ENCODE results near the gene DACH1. TPM values are rescaled to one million over a fixed set of nuclear protein-coding genes. Genes with fewer than 3 reads are reported as not detected.

The DACH1 gene
- total and polyA plus RNA-seq, 2 of the 8 experiments (the other 6 are each of a cell fraction or from before 2014, with no cell fraction given) = 0.12 to 0.67 TPM

DNA sequence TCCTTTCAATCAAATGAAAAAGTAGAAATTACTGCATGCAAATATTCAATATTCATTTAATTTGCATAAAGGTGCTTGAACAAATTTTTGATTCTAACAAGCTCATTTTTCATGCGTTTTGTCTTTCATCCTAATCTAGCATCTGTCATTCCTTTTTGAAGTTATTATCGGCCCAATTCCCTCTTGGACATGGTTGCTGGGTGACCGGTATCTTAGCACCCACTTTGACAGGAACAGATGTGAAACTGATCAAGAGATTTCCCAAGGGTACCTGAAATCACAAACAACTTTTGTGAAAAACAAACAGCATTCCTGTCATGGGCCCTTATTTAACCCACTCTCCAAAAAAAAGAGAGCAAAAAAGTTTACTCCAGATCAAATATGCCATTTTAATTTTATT, 13.3 kb downstream of the DACH1 start:
- no peak overlapping the region for H2BK12ac ChIP-seq (ENCODE audit: low read depth, low read length)
- H3K27ac ChIP-seq (ENCODE audit: low read depth, low read length) = no peak overlapping the region
- no peak overlapping the region for H4K8ac ChIP-seq (ENCODE audit: extremely low read depth, insufficient read depth, low read length)
- no peak overlapping the region for H3K4ac ChIP-seq (replicated peaks; ENCODE audit: insufficient read length, low read depth, low read length)
- no peak overlapping the region for H2AFZ ChIP-seq (ENCODE audit: low read length)
- no peak overlapping the region for H2BK20ac ChIP-seq (ENCODE audit: low read length)
- no peak overlapping the region for H2BK120ac ChIP-seq (replicated peaks; ENCODE audit: low read depth, low read length)
- H3K79me2 ChIP-seq (ENCODE audit: control insufficient read depth in 1 of 2, insufficient read depth in 2 of 2, low read length in 2 of 2) = no peaks in the 10 kb centered on the region
- H3K23ac ChIP-seq (ENCODE audit: insufficient read length) = no peak overlapping the region
- no peak overlapping the region for H2BK5ac ChIP-seq (ENCODE audit: low read depth, low read length)
- H3K27me3 ChIP-seq (replicated peaks in 1 of 4; ENCODE audit: control insufficient read depth in 3 of 4, extremely low read depth in 1 of 4, insufficient read depth in 3 of 4, low read length in 3 of 4) = no peaks in the 10 kb centered on the region
- H3K23me2 ChIP-seq (ENCODE audit: low read depth, low read length) = no peaks in the 10 kb centered on the region
- no peak overlapping the region for H3K4me2 ChIP-seq (ENCODE audit: insufficient read depth in 1 of 2, low read depth in 2 of 2, low read length in 2 of 2)
- no peaks in the 10 kb centered on the region for H4K20me1 ChIP-seq (replicated peaks in 1 of 2; ENCODE audit: control insufficient read depth in 1 of 2, insufficient read depth in 2 of 2, low read length in 2 of 2)
- no peak overlapping the region for H3K18ac ChIP-seq (ENCODE audit: extremely low read depth, low read length)
- no peaks in the 10 kb centered on the region for H3K9me3 ChIP-seq (ENCODE audit: insufficient read depth in 2 of 2, low read depth in 1 of 2, low read length in 1 of 2)
- no peak overlapping the region for H3K9ac ChIP-seq (replicated peaks in 1 of 4; ENCODE audit: extremely low read depth in 1 of 4, low read depth in 3 of 4, low read length in 3 of 4)
- no peaks in the 10 kb centered on the region for H3K4me1 ChIP-seq (replicated peaks in 1 of 4; ENCODE audit: control insufficient read depth in 3 of 4, insufficient read depth in 4 of 4, low read length in 3 of 4)
- POLR2A ChIA-PET (ENCODE audit: partially characterized antibody) = interaction anchor here (0.6 kb wide), 1 partner anchor 66 kb away, joined by 3 read pairs; no protein-coding TSS in a partner anchor
- H4K91ac ChIP-seq (replicated peaks; ENCODE audit: insufficient read length, low read length) = no peak overlapping the region
- H4K5ac ChIP-seq (ENCODE audit: insufficient read length, low read depth, low read length) = no peak overlapping the region
- CTCF ChIA-PET (ENCODE audit: partially characterized antibody) = interaction anchor here (0.7 to 1.8 kb wide), 2 partner anchors 26 to 172 kb away, joined by 3 to 7 read pairs; no protein-coding TSS in a partner anchor
- no peaks in the 10 kb centered on the region for H3K36me3 ChIP-seq (ENCODE audit: control insufficient read depth in 2 of 4, insufficient read depth in 4 of 4, low read length in 3 of 4)
- H3K79me1 ChIP-seq (ENCODE audit: low read depth, low read length) = no peaks in the 10 kb centered on the region
- no peak overlapping the region for H3K56ac ChIP-seq (replicated peaks; ENCODE audit: insufficient read length, low read depth, low read length)
- no peak overlapping the region for H2AK5ac ChIP-seq (ENCODE audit: low read depth, low read length)
- FAIRE-seq = no peak
- no peak overlapping the region for H3K14ac ChIP-seq (ENCODE audit: insufficient read length)
- no peak overlapping the region for H2BK15ac ChIP-seq (ENCODE audit: low read length)
- DNase-seq (ENCODE audit: low read depth in 1 of 2, low spot score in 2 of 2) = no peak
- no peak overlapping the region for H3K4me3 ChIP-seq (ENCODE audit: extremely low read depth in 1 of 4, insufficient read depth in 2 of 4, low read depth in 3 of 4, low read length in 4 of 4)
- WGBS, 2 experiments (ENCODE audit: extremely low coverage in 1 of 2, insufficient coverage in 1 of 2, insufficient read length in 1 of 2, insufficient replicate concordance in 2 of 2, low coverage in 1 of 2, low lambda C conversion rate in 2 of 2, missing lambda C conversion rate in 1 of 2) = 89% methylated on average over 3 of the region's 3 CpGs; no CpG with 5 or more reads in 1 of the 2 experiments
- TF ChIP-seq PHF8 (conservative IDR thresholded peaks at IDR 0.05; ENCODE audit: low read depth, low read length) = no peak
- TF ChIP-seq SRF (IDR thresholded peaks at IDR 0.05; ENCODE audit: low read depth, low read length) = no peak
- TF ChIP-seq RFX5 (IDR thresholded peaks at IDR 0.05; ENCODE audit: borderline replicate concordance, low read depth, low read length) = no peak
- TF ChIP-seq TEAD4 (IDR thresholded peaks at IDR 0.05; ENCODE audit: low read depth, low read length) = no peak
- no peak for TF ChIP-seq RXRA (IDR thresholded peaks at IDR 0.05; ENCODE audit: insufficient read depth, low read depth, low read length)
- TF ChIP-seq, protein P1, sequence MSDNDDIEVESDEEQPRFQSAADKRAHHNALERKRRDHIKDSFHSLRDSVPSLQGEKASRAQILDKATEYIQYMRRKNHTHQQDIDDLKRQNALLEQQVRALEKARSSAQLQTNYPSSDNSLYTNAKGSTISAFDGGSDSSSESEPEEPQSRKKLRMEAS (IDR thresholded peaks at IDR 0.05) = no peak
- TF ChIP-seq, protein P2, sequence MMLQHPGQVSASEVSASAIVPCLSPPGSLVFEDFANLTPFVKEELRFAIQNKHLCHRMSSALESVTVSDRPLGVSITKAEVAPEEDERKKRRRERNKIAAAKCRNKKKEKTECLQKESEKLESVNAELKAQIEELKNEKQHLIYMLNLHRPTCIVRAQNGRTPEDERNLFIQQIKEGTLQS (IDR thresholded peaks at IDR 0.05; ENCODE audit: insufficient read depth, low read depth, low read length) = no peak
- no peak for TF ChIP-seq ZNF274 (IDR thresholded peaks at IDR 0.05; ENCODE audit: borderline replicate concordance, extremely low read depth, low read length)
- TF ChIP-seq TBP (IDR thresholded peaks at IDR 0.05; ENCODE audit: low read depth, low read length) = no peak
- no peak for TF ChIP-seq FOSL1 (IDR thresholded peaks at IDR 0.05; ENCODE audit: insufficient read depth, low read depth, low read length)
- no peak for TF ChIP-seq NANOG (IDR thresholded peaks at IDR 0.05; ENCODE audit: insufficient read depth, low read depth, low read length, poor library complexity, severe bottlenecking)
- no peak for TF ChIP-seq SP2 (IDR thresholded peaks at IDR 0.05; ENCODE audit: low read length)
- TF ChIP-seq SP4 (IDR thresholded peaks at IDR 0.05; ENCODE audit: low read length) = no peak
- TF ChIP-seq BCL11A (IDR thresholded peaks at IDR 0.05; ENCODE audit: low read depth in 2 of 2, low read length in 2 of 2) = no peak

Measured in H1 (cell line).